ENCODE measurements around the gene KCNH8. TPM values are rescaled to one million over a fixed set of nuclear protein-coding genes. Genes with fewer than 3 reads are reported as not detected.
A peak's percentile ranks its signal among the peaks of the same experiment; 100 is the strongest.

The KCNH8 gene
- total RNA-seq, 1 experiment from 2014 or later, result 0.12 TPM

GRCh38 chr3:19250959-19251610 lies 102.8 kb downstream of the KCNH8 start:
- no TSS peak for BruUV-seq (replicated peaks)
- CTCF ChIA-PET, result no interaction called here

DNA sequence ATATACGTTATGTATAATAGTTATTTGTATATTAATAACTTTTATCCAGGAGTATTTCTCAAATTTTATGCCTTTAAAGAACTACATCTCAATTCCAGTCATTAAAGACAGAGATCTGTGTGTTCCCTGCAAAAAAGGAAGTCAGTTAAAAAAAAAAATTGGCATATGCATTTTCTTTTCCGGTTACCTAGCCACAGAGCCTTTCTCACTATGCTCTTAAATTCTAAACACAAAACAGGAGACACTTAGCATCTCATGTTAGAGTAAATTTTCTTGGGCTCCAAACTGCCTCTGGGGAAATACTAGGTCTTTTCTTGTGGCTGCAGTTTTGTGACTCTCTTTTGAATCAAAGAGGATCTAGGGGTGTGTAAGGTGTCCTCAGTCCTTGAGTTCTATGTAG lies 105.9 kb downstream of the KCNH8 start:
- Histone ChIP-seq H3K9me3 (ENCODE audit: control insufficient read depth in 1 of 2, insufficient read depth in 1 of 2, low read depth in 1 of 2, low read length in 2 of 2) (no peaks in the 10 kb centered on the region; a peak in 2 of 4 replicates), H3K9ac (ENCODE audit: low read length) (no peak overlapping the region), H3K4me1 (ENCODE audit: control insufficient read depth in 1 of 2, insufficient read depth in 2 of 2, low read length in 2 of 2) (no peaks in the 10 kb centered on the region), H2AFZ (ENCODE audit: low read depth, low read length, poor library complexity, severe bottlenecking) (no peak overlapping the region), H3K4me3 (replicated peaks in 1 of 2; ENCODE audit: low read depth in 1 of 2, low read length in 2 of 2) (no peak overlapping the region), H3K36me3 (ENCODE audit: control insufficient read depth in 1 of 2, insufficient read depth in 2 of 2, low read length in 2 of 2) (no peaks in the 10 kb centered on the region), H3K27ac (ENCODE audit: low read depth, low read length) (no peak overlapping the region), H3K4me2 (ENCODE audit: low read length) (no peak overlapping the region), H3K79me2 (ENCODE audit: insufficient read depth, low read length) (no peaks in the 10 kb centered on the region), H3K27me3 (ENCODE audit: insufficient read depth, low read length) (no peaks in the 10 kb centered on the region), H3K9me2 (ENCODE audit: insufficient read depth) (no peaks in the 10 kb centered on the region), H4K20me1 (ENCODE audit: insufficient read depth) (no peaks in the 10 kb centered on the region)
- CTCF ChIA-PET, result no interaction called here
- no TSS peak for BruUV-seq (replicated peaks)
- DNase-seq (ENCODE audit: low read depth, low spot score), result no peak
- POLR2A ChIA-PET, result no interaction called here
- intact Hi-C loops (cut with micrococcal nuclease), result no loop called here
- RAD21 ChIA-PET (ENCODE audit: low non-redundant PET in 1 of 2, low total read pairs in 2 of 2, uncharacterized antibody in 2 of 2, unreplicated experiment in 2 of 2), result no interaction called here
- no peak for TF ChIP-seq ATF3 (IDR thresholded peaks at IDR 0.05)
- no peak for TF ChIP-seq CBX3 (IDR thresholded peaks at IDR 0.05; ENCODE audit: low read depth)
- TF ChIP-seq EZH2 (IDR thresholded peaks at IDR 0.05), result no peak
- no peak for TF ChIP-seq POLR2A (IDR thresholded peaks at IDR 0.05; ENCODE audit: borderline replicate concordance, extremely low read depth, insufficient read depth, insufficient read length)
- TF ChIP-seq ZBTB33 (IDR thresholded peaks at IDR 0.05; ENCODE audit: extremely low read depth, insufficient replicate concordance, low read length), result no peak
- TF ChIP-seq MAX (IDR thresholded peaks at IDR 0.05), result no peak
- no peak for TF ChIP-seq RAD21 (IDR thresholded peaks at IDR 0.05; ENCODE audit: low read depth)
- no peak for TF ChIP-seq EGR1 (IDR thresholded peaks at IDR 0.05; ENCODE audit: low read depth)
- no peak for TF ChIP-seq EZH2phosphoT487 (IDR thresholded peaks at IDR 0.05; ENCODE audit: borderline replicate concordance)
- TF ChIP-seq SIN3A (IDR thresholded peaks at IDR 0.05; ENCODE audit: low read depth), result no peak
- TF ChIP-seq REST (IDR thresholded peaks at IDR 0.05; ENCODE audit: low read depth), result no peak
- no peak for TF ChIP-seq FOSL1 (IDR thresholded peaks at IDR 0.05; ENCODE audit: low read depth)
- no peak for TF ChIP-seq CEBPB (IDR thresholded peaks at IDR 0.05; ENCODE audit: low read depth)
- no peak for TF ChIP-seq ELF1 (IDR thresholded peaks at IDR 0.05; ENCODE audit: borderline replicate concordance, low read depth)
- no peak for TF ChIP-seq SRF (IDR thresholded peaks at IDR 0.05; ENCODE audit: low read depth)
- ATAC-seq, result no peak

More at GRCh38 chr3:19250959-19251610, 102.8 kb downstream of the KCNH8 start:
- no peak overlapping the region for H3K9ac ChIP-seq (ENCODE audit: low read length)
- H4K20me1 ChIP-seq (ENCODE audit: insufficient read depth), result no peaks in the 10 kb centered on the region
- intact Hi-C loops (cut with micrococcal nuclease), result no loop called here
- POLR2A ChIA-PET, result no interaction called here
- no peaks in the 10 kb centered on the region for H3K36me3 ChIP-seq (ENCODE audit: control insufficient read depth in 1 of 2, insufficient read depth in 2 of 2, low read length in 2 of 2)
- H3K9me2 ChIP-seq (ENCODE audit: insufficient read depth), result no peaks in the 10 kb centered on the region
- H3K4me3 ChIP-seq (replicated peaks in 1 of 2; ENCODE audit: low read depth in 1 of 2, low read length in 2 of 2), result no peak overlapping the region
- H3K27ac ChIP-seq (ENCODE audit: low read depth, low read length), result no peak overlapping the region
- no peaks in the 10 kb centered on the region; a peak in 2 of 4 replicates for H3K9me3 ChIP-seq (ENCODE audit: control insufficient read depth in 1 of 2, insufficient read depth in 1 of 2, low read depth in 1 of 2, low read length in 2 of 2)
- RAD21 ChIA-PET (ENCODE audit: low non-redundant PET in 1 of 2, low total read pairs in 2 of 2, uncharacterized antibody in 2 of 2, unreplicated experiment in 2 of 2), result no interaction called here
- no peak for DNase-seq (ENCODE audit: low read depth, low spot score)
- H3K27me3 ChIP-seq (ENCODE audit: insufficient read depth, low read length), result no peaks in the 10 kb centered on the region
- TF ChIP-seq POLR2A (IDR thresholded peaks at IDR 0.05; ENCODE audit: borderline replicate concordance, extremely low read depth, insufficient read depth, insufficient read length) (no peak), RAD21 (IDR thresholded peaks at IDR 0.05; ENCODE audit: low read depth) (0 out of 2 replicates have a peak, but pooled peaks have one; percentile 7)
- H3K79me2 ChIP-seq (ENCODE audit: insufficient read depth, low read length), result no peaks in the 10 kb centered on the region
- H3K4me2 ChIP-seq (ENCODE audit: low read length), result no peak overlapping the region
- H2AFZ ChIP-seq (ENCODE audit: low read depth, low read length, poor library complexity, severe bottlenecking), result no peak overlapping the region
- no peak for ATAC-seq
- H3K4me1 ChIP-seq (ENCODE audit: control insufficient read depth in 1 of 2, insufficient read depth in 2 of 2, low read length in 2 of 2), result no peaks in the 10 kb centered on the region

Data from HCT116 (cell line).